HepG2 (cell line): Measurements from ENCODE around the gene SNRPD3. TPM values are rescaled to one million over a fixed set of nuclear protein-coding genes. Genes with fewer than 3 reads are reported as not detected.

Experiments
- CREB3 ChIP-seq: sonication (generic); formaldehyde crosslinking; IDR thresholded peaks from 2 replicates; pipeline ENCODE4 v1.5.0; 2020; ENCODE audit warnings: missing genetic modification reagents
- EED ChIP-seq: sonication (generic); formaldehyde crosslinking; IDR thresholded peaks from 2 replicates; pipeline ENCODE4 v1.5.0; 2020; ENCODE audit warnings: mild to moderate bottlenecking, missing genetic modification reagents
- PRDM15 ChIP-seq: sonication (generic); formaldehyde crosslinking; IDR thresholded peaks from 2 replicates; pipeline ENCODE4 v1.4.0; 2020; ENCODE audit warnings: missing genetic modification reagents
- SOX13 ChIP-seq, 3 experiments: fragments of 450-650 bp in 1 of 3; sonication (generic) in 1 of 3; formaldehyde crosslinking in 1 of 3; IDR thresholded peaks in 2 of 3; conservative IDR thresholded peaks in 1 of 3; 2 replicates each; pipeline versions ENCODE4 v1.5.0 to v1.6.1; 2016 to 2020; ENCODE audit warnings: antibody characterized with exemption in 1 of 3, mild to moderate bottlenecking in 1 of 3, missing compliant biosample characterization in 1 of 3, missing genetic modification reagents in 1 of 3, moderate library complexity in 1 of 3
- THRA ChIP-seq: sonication (generic); formaldehyde crosslinking; IDR thresholded peaks from 2 replicates; pipeline ENCODE4 v1.4.0; 2020; ENCODE audit warnings: missing genetic modification reagents, borderline replicate concordance
- ZBTB40 ChIP-seq, 2 experiments: fragments of 450-650 bp in 1 of 2; sonication (generic) in 1 of 2; formaldehyde crosslinking in 1 of 2; IDR thresholded peaks; 2 replicates each; pipeline versions ENCODE4 v1.6.1 to v1.8.0; 2016 to 2022; ENCODE audit warnings: antibody characterized with exemption in 1 of 2, mild to moderate bottlenecking in 1 of 2, missing genetic modification reagents in 1 of 2
- ZNF24 ChIP-seq: fragments of 450-650 bp; IDR thresholded peaks from 2 replicates; pipeline ENCODE4 v1.6.1; 2017; ENCODE audit warnings: antibody characterized with exemption, mild to moderate bottlenecking
- ZNF362 ChIP-seq: sonication (generic); formaldehyde crosslinking; IDR thresholded peaks from 2 replicates; pipeline ENCODE4 v1.4.0; 2020; ENCODE audit warnings: missing genetic modification reagents, mild to moderate bottlenecking, borderline replicate concordance
- ZNF772 ChIP-seq: sonication (generic); formaldehyde crosslinking; IDR thresholded peaks from 2 replicates; pipeline ENCODE4 v1.5.0; 2020; ENCODE audit warnings: mild to moderate bottlenecking, missing genetic modification reagents
- polyA plus RNA-seq, 8 experiments: library from polyadenylated mRNA; depleted of rRNA in 3 of 8; stranded (reverse) in 7 of 8; unstranded in 1 of 8; fragments of >200 nt; fragmentation: Illumina TruSeq in 4 of 8; extraction: Trizol in 4 of 8; gene quantifications; 2 replicates each; pipeline versions ENCODE4 v1.2.1 to v1.2.3, GENCODE V29; 2011 to 2016; ENCODE audit warnings: low read depth in 4 of 8, missing spikeins in 1 of 8, mixed read lengths in 1 of 8; ENCODE audit not compliant: insufficient read depth in 1 of 8
- total RNA-seq, 5 experiments: library from RNA; depleted of rRNA; stranded (reverse); fragments of >200 nt; fragmentation: Illumina TruSeq; extraction: Trizol; gene quantifications; 2 replicates each; pipeline ENCODE4 v1.2.3, GENCODE V29; 2016; ENCODE audit warnings: low read depth in 1 of 5

The SNRPD3 gene
- total and polyA plus RNA-seq, 2 of the 13 experiments (the other 11 are each of a cell fraction or from before 2014, with no cell fraction given): 110 to 209 TPM

- no peak; the same call in 1 of the 2 replicates for TF ChIP-seq PRDM15 (CRISPR knock-in tag)
- TF ChIP-seq ZNF362 (CRISPR knock-in tag): no peak; the same call in 1 of the 2 replicates
- TF ChIP-seq SOX13 (IDR thresholded peaks at IDR 0.05): no peak
- TF ChIP-seq SOX13 (CRISPR knock-in tag; conservative IDR thresholded peaks at IDR 0.05 in 1 of 2, IDR thresholded peaks at IDR 0.05 in 1 of 2): no peak
- peak; percentile 88; the same call in 1 of the 2 replicates for TF ChIP-seq ZNF772 (CRISPR knock-in tag)
- TF ChIP-seq EED: peak; percentile 91; the same call in 1 of the 2 replicates
- TF ChIP-seq ZBTB40 (IDR thresholded peaks at IDR 0.05): peak; percentile 76
- peak; percentile 86 for TF ChIP-seq ZBTB40 (CRISPR knock-in tag; IDR thresholded peaks at IDR 0.05)
- peak; percentile 75 for TF ChIP-seq THRA (CRISPR knock-in tag)
- TF ChIP-seq ZNF24: 0 out of 2 replicates have a peak, but pooled peaks have one; percentile 9
- no peak for TF ChIP-seq CREB3 (CRISPR knock-in tag)
These were observed at the start of gene SNRPD3 (continued) for GRCh38 chr22:24555165-24556039.
